ENCODE data around the gene LINC00237.

LINC00237 gene

DNA sequence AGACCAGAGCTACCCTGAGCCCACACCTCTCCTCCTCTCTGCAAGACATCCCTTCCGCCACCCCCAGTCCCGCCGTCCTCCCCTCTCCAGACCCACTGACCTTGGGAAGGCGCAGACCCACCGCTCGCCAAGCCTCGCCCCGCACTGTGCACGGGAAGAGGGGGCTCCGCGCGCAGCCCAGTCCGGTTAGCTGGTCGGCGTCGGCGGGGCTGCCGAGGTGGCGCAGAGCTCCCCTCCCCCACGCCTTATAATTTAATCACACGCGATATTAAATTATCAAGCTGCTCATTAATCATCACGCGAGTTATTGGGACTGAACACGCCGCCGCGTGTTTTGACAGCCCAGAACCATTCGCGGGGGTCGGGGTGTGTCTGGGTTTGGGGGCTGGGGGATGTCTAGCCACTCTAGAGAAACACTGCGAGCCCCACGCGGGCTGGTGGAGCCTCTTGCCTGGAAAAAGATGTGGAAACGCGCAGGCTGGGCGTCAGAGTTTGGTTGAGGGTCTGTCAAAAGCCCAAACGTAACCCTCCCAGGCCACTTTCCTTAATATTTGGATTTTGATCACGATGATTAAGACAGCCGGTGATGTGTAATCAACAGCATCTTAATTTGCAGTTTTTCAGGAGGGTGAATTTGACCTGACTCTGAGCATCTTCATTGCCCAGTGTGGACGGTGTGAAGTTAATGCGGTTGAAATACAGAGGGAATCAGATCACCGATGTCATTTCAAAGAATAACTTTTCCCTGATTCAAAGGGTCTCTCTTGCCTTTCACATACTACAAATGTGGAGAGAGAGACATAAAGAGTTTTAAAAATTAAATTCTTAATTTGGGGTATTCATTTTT is at the start of gene LINC00237:
Gene LINC00237 (minus strand): TSS at position 188 of the 847 bp plus-strand sequence.
- Mint-ChIP-seq H3K27me3 (ENCODE audit: low read depth) (peaks cover 85% of the 10 kb centered on the region), H3K9me3 (no peaks in the 10 kb centered on the region), H3K4me3 (no peak within 1 kb of the TSS), H3K27ac (peak within 1 kb of the TSS; percentile 36), H3K36me3 (ENCODE audit: low read depth) (peaks cover 2% of the 10 kb centered on the region), H3K4me1 (ENCODE audit: low read depth) (peaks cover 20% of the 10 kb centered on the region)
- no peak for DNase-seq (ENCODE audit: low spot score)

DNA sequence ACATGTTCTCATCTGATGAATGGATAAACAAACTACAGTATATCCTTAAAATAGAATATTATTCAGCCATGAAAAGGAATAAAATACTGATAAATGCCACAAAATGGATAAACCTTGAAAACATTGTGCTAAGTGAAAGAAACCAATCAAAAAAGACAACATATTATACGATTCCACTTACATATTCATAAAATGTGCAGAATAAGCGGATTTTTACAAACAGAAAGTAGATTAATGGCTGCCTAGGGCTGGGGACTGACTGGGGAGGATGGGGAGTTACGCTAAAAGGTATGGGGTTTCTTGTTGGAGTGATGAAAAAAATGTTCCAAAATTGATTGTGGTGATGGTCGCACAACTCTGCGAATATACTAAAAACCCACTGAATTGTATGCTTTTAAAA is 49.1 kb upstream of the LINC00237 start:
- DNase-seq (ENCODE audit: low spot score), result no peak
- peaks cover 6% of the 10 kb centered on the region for H3K4me1 Mint-ChIP-seq (ENCODE audit: low read depth)
- peaks cover 4% of the 10 kb centered on the region for H3K36me3 Mint-ChIP-seq (ENCODE audit: low read depth)
- no peaks in the 10 kb centered on the region for H3K27me3 Mint-ChIP-seq (ENCODE audit: low read depth)
- H3K4me3 Mint-ChIP-seq, result no peak overlapping the region
- H3K9me3 Mint-ChIP-seq, result no peaks in the 10 kb centered on the region
- no peak overlapping the region for H3K27ac Mint-ChIP-seq

DNA sequence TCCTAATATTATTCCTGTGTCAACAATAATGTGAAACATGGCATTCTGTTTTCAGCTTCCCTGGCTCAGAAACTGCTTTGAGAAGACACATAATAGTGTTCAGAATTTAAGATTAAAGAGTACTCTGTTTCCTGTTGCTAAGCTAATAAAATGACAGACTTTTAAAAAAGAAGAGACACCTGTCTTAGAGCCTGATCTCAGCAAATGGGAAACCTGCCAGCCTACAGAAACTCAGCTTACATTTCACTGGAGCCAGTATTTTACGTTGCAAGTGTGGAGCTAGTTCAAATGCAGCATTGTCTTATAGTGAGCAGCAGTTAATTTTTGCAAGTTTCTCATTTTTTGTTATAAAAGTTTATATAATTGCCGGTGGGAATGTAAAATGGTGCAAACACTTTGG is 48.5 kb upstream of the LINC00237 start:
- Mint-ChIP-seq H3K4me1 (ENCODE audit: low read depth) (peaks cover 6% of the 10 kb centered on the region), H3K27me3 (ENCODE audit: low read depth) (no peaks in the 10 kb centered on the region), H3K9me3 (no peaks in the 10 kb centered on the region), H3K27ac (no peak overlapping the region), H3K36me3 (ENCODE audit: low read depth) (peaks cover 4% of the 10 kb centered on the region), H3K4me3 (no peak overlapping the region)
- DNase-seq (ENCODE audit: low spot score), result no peak

DNA sequence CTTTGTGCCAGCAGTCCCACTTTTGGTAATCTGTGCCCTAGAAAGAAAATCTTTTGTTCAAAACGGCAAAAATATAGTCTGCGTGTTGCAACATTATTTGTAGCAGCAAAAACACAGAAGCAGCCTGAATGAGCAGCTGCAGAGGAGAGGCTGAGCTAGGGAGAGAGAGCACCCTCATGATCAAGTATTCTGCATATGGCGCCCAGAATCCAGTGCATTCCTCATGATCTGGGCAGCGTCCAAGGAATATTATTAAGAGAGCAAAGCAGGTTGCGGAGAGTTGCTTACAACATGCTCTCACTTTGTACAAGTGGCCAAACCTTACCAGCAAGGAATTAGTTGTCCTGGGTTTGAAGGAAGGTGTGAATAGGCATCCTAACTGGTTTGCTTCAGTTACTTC is 45.6 kb upstream of the LINC00237 start:
- DNase-seq (ENCODE audit: low spot score), result no peak
- Mint-ChIP-seq H3K27ac (no peak overlapping the region), H3K4me1 (ENCODE audit: low read depth) (no peaks in the 10 kb centered on the region), H3K4me3 (no peak overlapping the region), H3K27me3 (ENCODE audit: low read depth) (no peaks in the 10 kb centered on the region), H3K36me3 (ENCODE audit: low read depth) (peaks cover 10% of the 10 kb centered on the region), H3K9me3 (no peaks in the 10 kb centered on the region)

DNA sequence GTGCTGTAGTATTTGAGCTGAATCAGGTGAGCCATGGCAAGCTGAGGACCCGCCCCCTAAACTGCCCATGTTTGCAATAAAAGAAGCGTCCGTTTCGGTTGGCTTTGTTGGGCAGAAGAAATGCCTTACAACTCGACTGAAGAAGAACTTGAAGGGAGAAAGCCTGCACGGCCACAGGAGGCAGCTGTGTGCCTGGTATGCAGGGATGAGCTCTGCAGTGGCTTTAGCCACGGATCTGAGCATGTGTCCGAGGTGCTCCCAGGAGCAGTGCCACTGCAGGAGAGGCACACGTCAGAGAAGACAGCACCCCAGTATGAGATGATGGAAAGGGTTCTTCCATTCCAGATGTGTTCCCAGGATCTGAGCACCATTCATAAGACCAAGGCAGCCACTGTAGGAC is 43.2 kb upstream of the LINC00237 start:
- H3K27ac Mint-ChIP-seq, result no peak overlapping the region
- H3K4me3 Mint-ChIP-seq, result no peak overlapping the region
- H3K36me3 Mint-ChIP-seq (ENCODE audit: low read depth), result peaks cover 6% of the 10 kb centered on the region
- DNase-seq (ENCODE audit: low spot score), result no peak
- H3K4me1 Mint-ChIP-seq (ENCODE audit: low read depth), result no peaks in the 10 kb centered on the region
- H3K9me3 Mint-ChIP-seq, result no peaks in the 10 kb centered on the region
- no peaks in the 10 kb centered on the region for H3K27me3 Mint-ChIP-seq (ENCODE audit: low read depth)

DNA sequence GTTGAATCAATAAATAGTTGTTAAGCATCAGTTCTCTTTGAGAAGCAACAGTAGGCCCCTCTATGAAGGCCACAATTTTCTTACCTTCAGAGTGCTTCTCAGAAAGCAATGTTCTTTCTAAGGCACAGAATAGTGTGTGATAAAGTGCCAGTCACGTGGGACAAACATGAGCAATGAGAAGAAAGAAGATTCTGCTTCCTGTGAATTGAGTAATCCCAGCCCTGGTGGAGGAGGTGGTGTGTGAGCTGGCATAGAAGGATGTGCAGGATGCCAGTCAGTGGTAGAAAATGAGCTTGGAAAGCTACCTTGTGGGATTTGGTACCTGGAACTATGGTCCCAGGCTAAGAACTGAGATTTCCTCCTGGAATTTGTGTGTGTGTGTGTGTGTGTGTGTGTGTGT is 41.4 kb upstream of the LINC00237 start:
- DNase-seq (ENCODE audit: low spot score), result no peak
- H3K27ac Mint-ChIP-seq, result no peak overlapping the region
- no peaks in the 10 kb centered on the region for H3K4me1 Mint-ChIP-seq (ENCODE audit: low read depth)
- no peaks in the 10 kb centered on the region for H3K9me3 Mint-ChIP-seq
- H3K27me3 Mint-ChIP-seq (ENCODE audit: low read depth), result no peaks in the 10 kb centered on the region
- H3K4me3 Mint-ChIP-seq, result no peak overlapping the region
- peaks cover 6% of the 10 kb centered on the region for H3K36me3 Mint-ChIP-seq (ENCODE audit: low read depth)

DNA sequence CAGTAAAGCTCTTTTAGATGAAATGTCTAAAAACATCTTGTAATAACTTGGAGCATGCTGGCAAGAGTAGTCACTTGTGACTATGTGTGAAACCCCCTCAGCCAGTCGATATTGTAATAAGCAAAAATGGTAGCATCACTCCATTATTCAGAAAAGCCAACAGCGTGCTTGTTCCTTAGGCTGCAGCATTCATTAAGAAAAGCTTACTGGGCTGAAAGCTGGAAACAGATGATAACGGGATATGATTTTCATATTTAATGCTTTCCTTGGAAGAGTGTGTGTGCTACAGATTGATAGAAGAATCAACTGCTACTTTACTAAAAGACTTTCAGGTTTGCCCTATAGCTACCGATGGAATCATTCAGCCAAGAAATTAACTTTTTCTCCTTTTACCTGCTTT is 40.1 kb upstream of the LINC00237 start:
- Mint-ChIP-seq H3K9me3 (no peaks in the 10 kb centered on the region), H3K27ac (no peak overlapping the region), H3K27me3 (ENCODE audit: low read depth) (no peaks in the 10 kb centered on the region), H3K4me1 (ENCODE audit: low read depth) (no peaks in the 10 kb centered on the region), H3K36me3 (ENCODE audit: low read depth) (peaks cover 6% of the 10 kb centered on the region), H3K4me3 (no peak overlapping the region)
- DNase-seq (ENCODE audit: low spot score), result no peak

DNA sequence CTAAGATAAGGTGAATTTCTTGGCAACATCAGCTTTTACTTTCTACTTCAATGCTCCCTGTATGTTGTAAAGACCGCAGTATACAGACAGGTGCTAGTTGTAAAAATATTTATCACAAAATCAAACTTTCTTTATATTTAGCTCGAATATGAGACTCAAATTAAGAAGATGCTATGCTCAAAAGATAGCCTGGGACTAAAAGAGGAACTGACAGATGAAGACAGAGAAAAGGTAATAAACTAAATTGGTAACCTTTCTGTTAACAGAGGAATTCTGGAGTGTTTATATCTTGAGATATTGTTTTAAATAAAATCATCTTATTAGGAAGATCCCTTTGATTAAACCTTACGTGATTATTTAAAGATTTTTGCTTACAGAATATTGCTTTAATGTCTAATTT is 39.3 kb upstream of the LINC00237 start:
- no peak for DNase-seq (ENCODE audit: low spot score)
- H3K27ac Mint-ChIP-seq, result no peak overlapping the region
- no peaks in the 10 kb centered on the region for H3K9me3 Mint-ChIP-seq
- no peak overlapping the region for H3K4me3 Mint-ChIP-seq
- no peaks in the 10 kb centered on the region for H3K4me1 Mint-ChIP-seq (ENCODE audit: low read depth)
- H3K27me3 Mint-ChIP-seq (ENCODE audit: low read depth), result no peaks in the 10 kb centered on the region
- H3K36me3 Mint-ChIP-seq (ENCODE audit: low read depth), result peaks cover 6% of the 10 kb centered on the region

DNA sequence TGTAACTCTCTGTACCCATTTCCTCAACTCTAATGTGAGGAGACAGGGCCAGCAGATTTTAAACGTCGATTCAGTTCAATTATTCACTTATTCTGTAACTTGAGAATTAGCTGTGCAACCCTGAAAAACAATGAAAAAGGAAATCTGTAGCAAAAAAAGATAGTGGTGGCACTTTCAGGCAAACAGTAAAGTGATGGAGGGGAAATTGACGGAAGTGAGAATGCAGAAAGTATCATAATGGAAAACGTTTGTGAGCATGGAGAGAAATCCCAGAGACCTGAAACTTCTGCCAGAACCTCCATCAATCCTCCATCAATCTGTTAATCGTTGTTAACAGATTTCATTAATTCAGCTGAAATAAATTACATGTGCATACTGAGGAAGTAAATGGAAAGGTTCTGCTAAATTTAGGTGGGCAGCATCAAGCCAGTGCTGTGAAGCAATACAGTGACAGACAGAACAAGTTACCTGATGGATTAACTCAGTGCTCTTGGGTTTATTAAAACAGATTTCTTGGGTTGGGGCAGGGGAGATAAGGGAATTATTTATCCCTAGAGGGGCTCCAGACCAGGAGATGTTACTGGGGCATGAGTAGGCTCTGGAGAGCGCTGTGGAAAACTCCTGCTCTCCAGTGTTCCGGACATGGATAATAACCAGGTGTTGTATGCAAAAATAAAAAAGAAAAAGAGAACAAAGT is 37.2 kb upstream of the LINC00237 start:
- Mint-ChIP-seq H3K9me3 (no peaks in the 10 kb centered on the region), H3K27ac (no peak overlapping the region)

DNA sequence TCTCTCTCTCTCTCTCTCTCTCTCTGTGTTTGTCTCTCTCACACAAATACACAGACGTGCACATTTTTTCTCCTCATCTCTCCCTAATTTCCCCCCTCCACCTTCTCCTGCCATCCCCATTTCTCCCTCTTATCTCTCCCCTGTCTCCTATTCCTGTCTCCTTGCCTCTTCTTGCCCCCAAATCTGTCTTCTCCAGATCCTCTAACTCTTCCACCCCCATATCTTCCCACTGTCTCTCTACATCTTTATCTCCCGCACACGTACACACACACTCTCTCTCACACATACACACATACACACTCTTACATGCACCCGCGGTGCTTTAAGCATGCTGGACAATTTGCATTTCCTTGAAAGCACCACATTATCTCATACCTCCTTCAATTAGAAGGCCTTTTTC is 35.7 kb upstream of the LINC00237 start:
- no peak for DNase-seq (ENCODE audit: low spot score)

More for the DNA sequence above, 37.2 kb upstream of the LINC00237 start:
- no peak overlapping the region for H3K4me3 Mint-ChIP-seq
- DNase-seq (ENCODE audit: low spot score), result no peak
- H3K27me3 Mint-ChIP-seq (ENCODE audit: low read depth), result no peaks in the 10 kb centered on the region
- H3K4me1 Mint-ChIP-seq (ENCODE audit: low read depth), result no peaks in the 10 kb centered on the region
- H3K36me3 Mint-ChIP-seq (ENCODE audit: low read depth), result peaks cover 10% of the 10 kb centered on the region

DNA sequence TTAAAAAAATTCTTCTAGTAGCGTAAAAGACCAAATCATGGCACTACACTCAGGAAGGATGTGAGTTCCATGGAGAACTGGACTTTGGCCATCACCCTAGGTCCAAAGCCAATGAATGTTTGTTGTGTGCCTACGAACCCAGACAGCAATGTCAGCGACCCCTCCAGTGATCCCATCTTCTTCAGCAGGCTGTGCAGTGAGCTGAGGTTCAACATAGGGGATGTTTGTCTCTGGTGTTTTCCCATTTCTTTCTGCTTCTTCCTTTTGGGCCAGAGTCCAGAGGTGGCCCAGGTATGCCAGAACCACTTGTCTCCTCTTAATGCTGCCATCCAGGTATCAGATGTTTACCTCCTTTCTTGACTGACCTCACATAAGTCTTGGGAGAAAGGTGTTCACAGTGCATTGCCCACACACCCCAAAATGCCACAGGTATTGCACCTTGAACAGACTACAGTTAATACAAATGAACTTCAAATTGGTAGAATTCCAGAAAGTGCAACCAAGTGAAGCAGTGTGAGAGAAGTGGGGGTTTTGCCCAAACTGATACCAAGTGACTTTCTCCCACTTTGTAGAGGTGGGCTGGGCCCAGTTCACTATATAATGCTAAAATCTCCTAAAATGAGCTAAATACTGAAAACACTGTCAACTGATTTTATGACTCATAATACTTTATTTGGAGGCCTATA is 33.9 kb upstream of the LINC00237 start:
- no peak overlapping the region for H3K27ac Mint-ChIP-seq
- no peak for DNase-seq (ENCODE audit: low spot score)
- no peaks in the 10 kb centered on the region for H3K27me3 Mint-ChIP-seq (ENCODE audit: low read depth)
- no peaks in the 10 kb centered on the region for H3K4me1 Mint-ChIP-seq (ENCODE audit: low read depth)
- no peaks in the 10 kb centered on the region for H3K9me3 Mint-ChIP-seq
- peaks cover 10% of the 10 kb centered on the region for H3K36me3 Mint-ChIP-seq (ENCODE audit: low read depth)
- H3K4me3 Mint-ChIP-seq, result no peak overlapping the region

More for the DNA sequence above, 35.7 kb upstream of the LINC00237 start:
- Mint-ChIP-seq H3K4me3 (no peak overlapping the region), H3K36me3 (ENCODE audit: low read depth) (peaks cover 7% of the 10 kb centered on the region), H3K27me3 (ENCODE audit: low read depth) (no peaks in the 10 kb centered on the region), H3K9me3 (no peaks in the 10 kb centered on the region), H3K4me1 (ENCODE audit: low read depth) (no peaks in the 10 kb centered on the region), H3K27ac (no peak overlapping the region)

DNA sequence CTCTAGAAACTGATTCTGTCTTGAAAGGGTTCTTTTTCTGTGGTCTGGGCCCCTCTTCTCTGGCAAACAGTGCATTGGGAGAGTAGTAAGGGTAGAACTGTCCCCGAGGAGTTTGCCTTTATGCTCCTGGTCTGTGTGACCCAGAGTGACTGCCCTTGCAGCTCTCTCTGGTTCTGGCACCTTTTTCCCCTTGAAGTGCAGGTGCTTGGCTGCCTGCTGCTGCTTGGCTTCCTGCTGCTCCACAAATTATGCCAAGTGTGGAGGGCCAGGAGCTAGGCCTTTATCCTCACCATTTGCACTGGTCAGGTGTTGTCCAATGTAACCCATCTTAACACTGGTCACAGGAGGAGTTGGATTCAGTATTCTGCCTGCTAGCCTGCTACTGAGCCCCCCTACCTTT is 30.9 kb upstream of the LINC00237 start:
- Mint-ChIP-seq H3K36me3 (ENCODE audit: low read depth) (peaks cover 12% of the 10 kb centered on the region), H3K4me3 (no peak overlapping the region), H3K27me3 (ENCODE audit: low read depth) (no peaks in the 10 kb centered on the region), H3K4me1 (ENCODE audit: low read depth) (no peaks in the 10 kb centered on the region), H3K9me3 (no peaks in the 10 kb centered on the region), H3K27ac (no peak overlapping the region)
- no peak for DNase-seq (ENCODE audit: low spot score)

DNA sequence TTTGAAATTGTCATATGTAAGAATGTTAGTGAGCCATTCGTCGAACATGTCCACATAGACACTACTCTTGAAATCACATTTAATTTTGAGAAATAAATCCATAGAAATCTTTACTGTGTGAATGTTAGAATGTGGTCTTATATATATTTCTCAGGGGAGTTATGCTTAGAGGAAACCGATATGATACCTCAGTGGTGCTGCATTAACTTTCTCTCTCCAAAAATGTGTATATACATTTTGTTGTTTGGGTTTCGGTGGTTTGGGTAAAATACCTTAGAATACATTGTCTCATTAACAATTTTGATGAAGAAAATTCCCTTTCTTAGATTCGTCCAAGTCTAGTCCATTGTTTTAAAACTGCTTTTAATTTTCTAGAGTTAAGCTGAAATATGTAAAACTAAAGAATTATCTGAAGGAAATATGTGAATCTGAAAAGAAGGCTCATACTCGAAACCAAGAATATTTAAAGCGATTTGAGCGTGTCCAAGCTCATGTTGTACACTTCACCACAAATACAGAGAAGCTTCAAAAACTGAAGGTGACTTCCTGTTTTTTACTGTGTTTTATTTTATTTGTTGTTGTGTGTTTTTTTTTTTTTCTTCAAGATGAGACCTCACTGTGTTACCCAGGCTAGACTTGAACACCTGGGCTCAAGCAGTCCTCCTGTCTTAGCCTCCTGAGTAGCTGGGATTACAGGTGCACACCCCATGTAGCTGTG is 30.0 kb upstream of the LINC00237 start:
- no peak overlapping the region for H3K4me3 Mint-ChIP-seq
- no peak for DNase-seq (ENCODE audit: low spot score)
- H3K27ac Mint-ChIP-seq, result no peak overlapping the region
- H3K36me3 Mint-ChIP-seq (ENCODE audit: low read depth), result peaks cover 12% of the 10 kb centered on the region
- no peaks in the 10 kb centered on the region for H3K27me3 Mint-ChIP-seq (ENCODE audit: low read depth)
- H3K4me1 Mint-ChIP-seq (ENCODE audit: low read depth), result no peaks in the 10 kb centered on the region
- no peaks in the 10 kb centered on the region for H3K9me3 Mint-ChIP-seq

All from T-helper 2 cell treated with Interferon-gamma antibody and Interleukin-4, amounts not matched to agents 5 μg/mL and 100 μg/mL, for 36 hours (primary cell).